NT2/D1 (cell line): ENCODE measurements around the gene FOXC1.

Experiments used
- SUZ12 ChIP-seq: IDR thresholded peaks from 2 replicates; pipeline ENCODE4 v1.6.1; 2011; ENCODE audit not compliant: insufficient read length, insufficient read depth; ENCODE audit errors: extremely low read depth
- YY1 ChIP-seq: IDR thresholded peaks from 2 replicates; pipeline ENCODE4 v1.6.1; 2011; ENCODE audit not compliant: insufficient read length, insufficient read depth
- ZNF274 ChIP-seq: IDR thresholded peaks from 2 replicates; pipeline ENCODE4 v1.6.1; 2011; ENCODE audit warnings: mild to moderate bottlenecking, low read depth, low read length

DNA sequence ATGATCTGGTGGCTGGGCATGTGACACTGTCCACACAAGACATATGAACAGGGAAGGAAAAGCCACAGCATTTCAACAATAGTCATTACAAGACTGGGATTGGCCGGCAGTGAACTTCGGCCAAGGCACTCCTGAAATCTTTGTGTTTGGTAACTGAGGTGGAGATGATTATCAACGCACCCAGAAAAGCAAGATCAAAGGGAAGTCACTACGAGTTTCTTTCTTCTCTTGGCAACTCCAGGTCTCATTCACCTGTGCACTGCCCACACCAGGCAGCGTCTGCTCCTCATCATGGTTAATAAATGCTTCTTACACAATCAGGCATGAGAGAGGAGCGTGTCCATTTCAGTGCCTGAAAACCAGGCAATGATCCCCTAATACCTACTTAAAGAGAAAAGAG, 20.5 kb upstream of the FOXC1 start:
- TF ChIP-seq YY1 (no peak), ZNF274 (no peak), SUZ12 (no peak)
